IMR-90 (cell line): Measurements from ENCODE around the gene DNM2. TPM values are rescaled to one million over a fixed set of nuclear protein-coding genes. Genes with fewer than 3 reads are reported as not detected.
A peak's percentile ranks its signal among the peaks of the same experiment; 100 is the strongest.

Experiments used
- ATAC-seq: fragments of 200-7000 bp; cut with Tn5 transposase; 2 replicates; pipeline ENCODE4 v1.9.1; 2020; ENCODE audit warnings: low read depth, mild to moderate bottlenecking, moderate library complexity
- BruUV-seq: library from RNA; stranded (reverse); fragments of 400-500 nt; replicated peaks from 2 replicates; lab custom pipeline; 2021; lab: Mats Ljungman, UMichigan
- CTCF ChIA-PET: fragments of 300-600 bp; formaldehyde crosslinking; extraction: SDS; loops from one replicate; lab custom pipeline; 2021; ENCODE audit warnings: antibody characterized with exemption; lab: Yijun Ruan, JAX
- POLR2A ChIA-PET: fragments of 300-600 bp; sonication (Branson Sonifier 250); formaldehyde crosslinking; loops from one replicate; lab custom pipeline; 2022; ENCODE audit warnings: antibody characterized with exemption; ENCODE audit not compliant: unreplicated experiment; lab: Charles Lee
- DNase-seq: peaks from one replicate; pipeline ENCODE4 v3.0.0; 2013
- H2AFZ ChIP-seq: replicated peaks from 2 replicates; pipeline ENCODE3; 2013; ENCODE audit warnings: low read length, mild to moderate bottlenecking; ENCODE audit not compliant: poor library complexity
- H2AK5ac ChIP-seq: 2 replicates; pipeline ENCODE4 v1.6.1; 2013; ENCODE audit warnings: low read depth, low read length, inconsistent platforms
- H2AK9ac ChIP-seq: replicated peaks from 2 replicates; pipeline ENCODE3; 2013; ENCODE audit warnings: mild to moderate bottlenecking, low read depth, low read length, moderate library complexity; ENCODE audit not compliant: poor library complexity
- H2BK120ac ChIP-seq: 2 replicates; pipeline ENCODE4 v1.6.1; 2013; ENCODE audit warnings: low read depth, low read length, inconsistent platforms
- H2BK15ac ChIP-seq: 3 replicates; pipeline ENCODE4 v1.6.1; 2013; ENCODE audit warnings: low read depth, low read length, inconsistent platforms
- H2BK20ac ChIP-seq: 2 replicates; pipeline ENCODE4 v1.6.1; 2013; ENCODE audit warnings: low read depth, mild to moderate bottlenecking, inconsistent platforms, low read length, moderate library complexity
- H2BK5ac ChIP-seq: 2 replicates; pipeline ENCODE4 v1.6.1; 2013; ENCODE audit warnings: mild to moderate bottlenecking, low read depth, low read length, inconsistent platforms; ENCODE audit not compliant: poor library complexity, severe bottlenecking
- H3K14ac ChIP-seq: replicated peaks from 2 replicates; pipeline ENCODE4 v1.6.1; 2013; ENCODE audit warnings: low read depth, low read length, inconsistent platforms
- H3K18ac ChIP-seq: 2 replicates; pipeline ENCODE4 v1.6.1; 2013; ENCODE audit warnings: low read depth, low read length, control low read depth
- H3K23ac ChIP-seq: 2 replicates; pipeline ENCODE4 v1.6.1; 2013; ENCODE audit warnings: low read depth, low read length, inconsistent platforms
- H3K27ac ChIP-seq: 2 replicates; pipeline ENCODE4 v1.5.1; 2013; ENCODE audit warnings: mild to moderate bottlenecking, control low read depth, low read length; ENCODE audit not compliant: insufficient read depth
- H3K27me3 ChIP-seq: 2 replicates; pipeline ENCODE4 v1.6.1; 2013; ENCODE audit warnings: low read length; ENCODE audit not compliant: control insufficient read depth, insufficient read depth
- H3K36me3 ChIP-seq: 2 replicates; pipeline ENCODE4 v1.6.1; 2013; ENCODE audit warnings: low read length, mixed read lengths; ENCODE audit not compliant: control insufficient read depth, insufficient read depth
- H3K4ac ChIP-seq: 2 replicates; pipeline ENCODE4 v1.6.1; 2013; ENCODE audit warnings: low read depth, low read length, inconsistent platforms
- H3K4me1 ChIP-seq: 2 replicates; pipeline ENCODE4 v1.6.1; 2013; ENCODE audit warnings: low read length, mixed read lengths; ENCODE audit not compliant: control insufficient read depth, insufficient read depth
- H3K4me2 ChIP-seq: 2 replicates; pipeline ENCODE4 v1.6.1; 2013; ENCODE audit warnings: low read depth, mild to moderate bottlenecking, control low read depth, low read length, moderate library complexity
- H3K4me3 ChIP-seq: 2 replicates; pipeline ENCODE4 v1.5.1; 2013; ENCODE audit warnings: low read depth, mild to moderate bottlenecking, control low read depth, low read length, moderate library complexity; ENCODE audit not compliant: insufficient read depth
- H3K56ac ChIP-seq: 2 replicates; pipeline ENCODE4 v1.6.1; 2013; ENCODE audit warnings: low read length, inconsistent platforms; ENCODE audit not compliant: insufficient read depth; ENCODE audit errors: extremely low read depth
- H3K79me1 ChIP-seq, 2 experiments: 2 replicates each; pipeline ENCODE4 v1.6.1; 2013; ENCODE audit warnings: low read length in 2 of 2, inconsistent platforms in 1 of 2, low read depth in 1 of 2
- H3K9ac ChIP-seq: 2 replicates; pipeline ENCODE4 v1.6.1; 2013; ENCODE audit warnings: low read depth, low read length, control low read depth
- H3K9me1 ChIP-seq: 2 replicates; pipeline ENCODE4 v1.6.1; 2013; ENCODE audit warnings: low read length, inconsistent platforms; ENCODE audit not compliant: insufficient read depth
- H3K9me3 ChIP-seq: 2 replicates; pipeline ENCODE4 v1.6.1; 2013; ENCODE audit warnings: low read length; ENCODE audit not compliant: control insufficient read depth, insufficient read depth
- H4K20me1 ChIP-seq: 2 replicates; pipeline ENCODE4 v1.6.1; 2013; ENCODE audit warnings: low read length, inconsistent platforms; ENCODE audit not compliant: insufficient read depth
- H4K5ac ChIP-seq: 2 replicates; pipeline ENCODE4 v1.6.1; 2013; ENCODE audit warnings: mild to moderate bottlenecking, low read depth, low read length, control low read depth
- H4K8ac ChIP-seq, 2 experiments: 2 replicates each; pipeline ENCODE4 v1.6.1; 2013; ENCODE audit warnings: low read depth in 2 of 2, low read length in 2 of 2, control low read depth in 1 of 2, inconsistent platforms in 1 of 2
- H4K91ac ChIP-seq: 2 replicates; pipeline ENCODE4 v1.6.1; 2013; ENCODE audit warnings: low read depth, low read length, inconsistent platforms; ENCODE audit not compliant: insufficient read depth
- BHLHE40 ChIP-seq: fragments of 150-350 bp; IDR thresholded peaks from 2 replicates; pipeline ENCODE4 v1.6.1; 2016; ENCODE audit warnings: mild to moderate bottlenecking, low read depth, low read length
- CHD1 ChIP-seq: IDR thresholded peaks from 2 replicates; pipeline ENCODE4 v1.6.1; 2012; ENCODE audit warnings: low read depth, low read length, improper control_type of control experiment
- MAFK ChIP-seq: IDR thresholded peaks from 2 replicates; pipeline ENCODE4 v1.6.1; 2012; ENCODE audit warnings: low read depth, low read length, improper control_type of control experiment
- MAZ ChIP-seq: IDR thresholded peaks from 2 replicates; pipeline ENCODE4 v1.6.1; 2012; ENCODE audit warnings: low read depth, mild to moderate bottlenecking, low read length, improper control_type of control experiment, moderate library complexity, borderline replicate concordance
- MXI1 ChIP-seq: IDR thresholded peaks from 2 replicates; pipeline ENCODE4 v1.6.1; 2012; ENCODE audit warnings: low read depth, mild to moderate bottlenecking, low read length, moderate library complexity, borderline replicate concordance
- POLR2A ChIP-seq: IDR thresholded peaks from 2 replicates; pipeline ENCODE4 v1.6.1; 2012; ENCODE audit warnings: mild to moderate bottlenecking, low read depth, low read length
- RAD21 ChIP-seq: IDR thresholded peaks from 2 replicates; pipeline ENCODE4 v1.6.1; 2012; ENCODE audit warnings: low read length, improper control_type of control experiment
- RCOR1 ChIP-seq: IDR thresholded peaks from 2 replicates; pipeline ENCODE4 v1.6.1; 2012; ENCODE audit warnings: mild to moderate bottlenecking, low read length, improper control_type of control experiment; ENCODE audit not compliant: insufficient replicate concordance
- SMC3 ChIP-seq: fragments of 150-350 bp; IDR thresholded peaks from 2 replicates; pipeline ENCODE4 v1.6.1; 2016; ENCODE audit warnings: low read depth, mild to moderate bottlenecking, antibody characterized with exemption, low read length, moderate library complexity
- WGBS, 2 experiments: methylation state at CpG; one replicate each; pipeline versions ENCODE4 v1.1.5 to v1.1.7; 2013; ENCODE audit warnings: missing lambda C conversion rate in 2 of 2; ENCODE audit not compliant: insufficient read length in 1 of 2; ENCODE audit errors: extremely low coverage in 2 of 2; 5-methylcytosine and 5-hydroxymethylcytosine counted together
- dilution Hi-C: fragments of 300-500 bp; cut with HindIII; formaldehyde crosslinking; loops from one replicate; pipeline ENCODE4 v1.14.3; 2018; ENCODE audit warnings: low sequenced_read_pairs; ENCODE audit not compliant: unreplicated experiment
- in situ Hi-C: fragments of 300-500 bp; cut with MboI; formaldehyde crosslinking; loops from 3 replicates; pipeline ENCODE4 v1.14.3; 2019; ENCODE audit warnings: low sequenced_read_pairs, inconsistent platforms, mixed read lengths
- intact Hi-C: fragments of 100-400 bp; cut with micrococcal nuclease; formaldehyde crosslinking; loops from 2 replicates; pipeline ENCODE4 v1.10.0; 2022
- polyA plus RNA-seq, 3 experiments: library from polyadenylated mRNA; depleted of rRNA; stranded (reverse); fragments of >200 nt; gene quantifications; 2 replicates each; pipeline ENCODE4 v1.2.3, GENCODE V29; 2012; ENCODE audit warnings: low replicate concordance in 1 of 3
- total RNA-seq: library from RNA; depleted of rRNA; stranded (reverse); fragments of >200 nt; gene quantifications from 2 replicates; pipeline ENCODE4 v1.2.3, GENCODE V29; 2012
- TF ChIP-seq, protein P1 (sequence below): fragments of 150-350 bp; IDR thresholded peaks from 2 replicates; pipeline ENCODE4 v1.6.1; 2016; ENCODE audit warnings: low read depth, mild to moderate bottlenecking, low read length, moderate library complexity, borderline replicate concordance
- TF ChIP-seq, protein P2 (sequence below): conservative IDR thresholded peaks from 2 replicates; pipeline ENCODE4 v1.5.1; 2012; ENCODE audit warnings: mild to moderate bottlenecking, low read depth, low read length, improper control_type of control experiment
- TF ChIP-seq, protein P3 (sequence below): fragments of 150-350 bp; IDR thresholded peaks from 2 replicates; pipeline ENCODE4 v1.6.1; 2017; ENCODE audit warnings: mild to moderate bottlenecking, antibody characterized with exemption, low read length, low read depth

The DNM2 gene
- total and polyA plus RNA-seq, 2 of the 4 experiments (the other 2 are of a cell fraction): 55.6 to 74.2 TPM

DNA sequence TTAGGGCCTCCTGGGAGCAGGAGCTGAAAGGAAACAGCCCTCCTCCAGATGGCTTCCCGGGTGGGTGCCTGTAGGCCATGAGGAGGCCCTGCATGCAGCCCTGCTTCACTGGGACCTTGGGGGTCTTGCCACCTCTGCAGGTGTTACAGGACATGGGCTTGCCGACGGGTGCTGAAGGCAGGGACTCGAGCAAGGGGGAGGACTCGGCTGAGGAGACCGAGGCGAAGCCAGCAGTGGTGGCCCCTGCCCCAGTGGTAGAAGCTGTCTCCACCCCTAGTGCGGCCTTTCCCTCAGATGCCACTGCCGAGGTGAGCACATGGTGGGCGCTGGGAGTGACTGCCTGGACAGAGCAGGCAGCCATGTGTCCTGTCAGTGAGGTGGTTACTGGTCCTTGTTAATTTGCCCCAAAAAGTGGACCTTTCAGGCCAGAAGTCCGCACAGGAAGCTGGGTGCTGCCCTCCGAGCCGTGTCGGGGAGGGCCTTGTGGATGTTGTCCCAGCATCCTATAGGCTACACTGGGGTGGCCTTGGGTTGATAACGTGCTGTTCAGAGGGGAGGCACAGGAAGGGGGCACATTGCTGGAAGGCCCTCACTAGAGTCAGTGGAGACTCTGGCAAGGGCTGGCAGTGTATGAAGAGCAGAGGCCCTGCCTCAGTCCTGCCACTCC lies 35.3 kb upstream of the DNM2 start:
- H3K14ac ChIP-seq: no peak overlapping the region
- no peaks in the 10 kb centered on the region for H3K9me3 ChIP-seq
- no peak overlapping the region for H3K56ac ChIP-seq
- no peak overlapping the region for H3K4me2 ChIP-seq
- intact Hi-C loops: no loop called here
- H2BK20ac ChIP-seq: no peak overlapping the region
- H3K18ac ChIP-seq: no peak overlapping the region
- no peak overlapping the region for H2AK5ac ChIP-seq
- no peak overlapping the region for H3K9ac ChIP-seq
- no peak overlapping the region for H3K23ac ChIP-seq
- peaks cover 90% of the 10 kb centered on the region for H3K36me3 ChIP-seq
- no peak overlapping the region for H2BK15ac ChIP-seq
- POLR2A ChIA-PET: no interaction called here
- H4K20me1 ChIP-seq: peaks cover 76% of the 10 kb centered on the region
- no peak for DNase-seq
- peaks cover 45 to 76% of the 10 kb centered on the region in 2 experiments for H3K79me1 ChIP-seq
- 95% methylated on average over 13 of the region's 15 CpGs; no CpG with 5 or more reads in 1 of the 2 experiments for WGBS, 2 experiments
- H2AK9ac ChIP-seq: peak overlapping the region; percentile 23
- BruUV-seq: no TSS peak
- no peak overlapping the region for H2AFZ ChIP-seq
- dilution Hi-C loops: no loop called here
- no peak overlapping the region for H3K4me3 ChIP-seq
- no peak for ATAC-seq
- H3K4ac ChIP-seq: no peak overlapping the region
- no peaks in the 10 kb centered on the region for H3K9me1 ChIP-seq
- no peak overlapping the region for H4K5ac ChIP-seq
- H4K8ac ChIP-seq: no peak overlapping the region
- H2BK120ac ChIP-seq: no peak overlapping the region
- H3K27ac ChIP-seq: no peak overlapping the region
- H4K91ac ChIP-seq: no peak overlapping the region
- CTCF ChIA-PET: no interaction called here
- H3K27me3 ChIP-seq: no peaks in the 10 kb centered on the region
- no peaks in the 10 kb centered on the region for H3K4me1 ChIP-seq
- H2BK5ac ChIP-seq: no peak overlapping the region
- TF ChIP-seq SMC3: no peak
- no peak for TF ChIP-seq RAD21
- TF ChIP-seq, protein P1, sequence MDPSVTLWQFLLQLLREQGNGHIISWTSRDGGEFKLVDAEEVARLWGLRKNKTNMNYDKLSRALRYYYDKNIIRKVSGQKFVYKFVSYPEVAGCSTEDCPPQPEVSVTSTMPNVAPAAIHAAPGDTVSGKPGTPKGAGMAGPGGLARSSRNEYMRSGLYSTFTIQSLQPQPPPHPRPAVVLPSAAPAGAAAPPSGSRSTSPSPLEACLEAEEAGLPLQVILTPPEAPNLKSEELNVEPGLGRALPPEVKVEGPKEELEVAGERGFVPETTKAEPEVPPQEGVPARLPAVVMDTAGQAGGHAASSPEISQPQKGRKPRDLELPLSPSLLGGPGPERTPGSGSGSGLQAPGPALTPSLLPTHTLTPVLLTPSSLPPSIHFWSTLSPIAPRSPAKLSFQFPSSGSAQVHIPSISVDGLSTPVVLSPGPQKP: no peak
- TF ChIP-seq MAFK: no peak
- no peak for TF ChIP-seq RCOR1
- no peak for TF ChIP-seq MAZ
- TF ChIP-seq POLR2A: no peak
- no peak for TF ChIP-seq MXI1
- TF ChIP-seq CHD1: no peak
- TF ChIP-seq, protein P2, sequence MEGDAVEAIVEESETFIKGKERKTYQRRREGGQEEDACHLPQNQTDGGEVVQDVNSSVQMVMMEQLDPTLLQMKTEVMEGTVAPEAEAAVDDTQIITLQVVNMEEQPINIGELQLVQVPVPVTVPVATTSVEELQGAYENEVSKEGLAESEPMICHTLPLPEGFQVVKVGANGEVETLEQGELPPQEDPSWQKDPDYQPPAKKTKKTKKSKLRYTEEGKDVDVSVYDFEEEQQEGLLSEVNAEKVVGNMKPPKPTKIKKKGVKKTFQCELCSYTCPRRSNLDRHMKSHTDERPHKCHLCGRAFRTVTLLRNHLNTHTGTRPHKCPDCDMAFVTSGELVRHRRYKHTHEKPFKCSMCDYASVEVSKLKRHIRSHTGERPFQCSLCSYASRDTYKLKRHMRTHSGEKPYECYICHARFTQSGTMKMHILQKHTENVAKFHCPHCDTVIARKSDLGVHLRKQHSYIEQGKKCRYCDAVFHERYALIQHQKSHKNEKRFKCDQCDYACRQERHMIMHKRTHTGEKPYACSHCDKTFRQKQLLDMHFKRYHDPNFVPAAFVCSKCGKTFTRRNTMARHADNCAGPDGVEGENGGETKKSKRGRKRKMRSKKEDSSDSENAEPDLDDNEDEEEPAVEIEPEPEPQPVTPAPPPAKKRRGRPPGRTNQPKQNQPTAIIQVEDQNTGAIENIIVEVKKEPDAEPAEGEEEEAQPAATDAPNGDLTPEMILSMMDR: no peak
- TF ChIP-seq BHLHE40: no peak
- TF ChIP-seq, protein P3, sequence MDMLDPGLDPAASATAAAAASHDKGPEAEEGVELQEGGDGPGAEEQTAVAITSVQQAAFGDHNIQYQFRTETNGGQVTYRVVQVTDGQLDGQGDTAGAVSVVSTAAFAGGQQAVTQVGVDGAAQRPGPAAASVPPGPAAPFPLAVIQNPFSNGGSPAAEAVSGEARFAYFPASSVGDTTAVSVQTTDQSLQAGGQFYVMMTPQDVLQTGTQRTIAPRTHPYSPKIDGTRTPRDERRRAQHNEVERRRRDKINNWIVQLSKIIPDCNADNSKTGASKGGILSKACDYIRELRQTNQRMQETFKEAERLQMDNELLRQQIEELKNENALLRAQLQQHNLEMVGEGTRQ: no peak
- in situ Hi-C loops: no loop called here
